Limb (tissue), 2 donors: Measurements from ENCODE around the gene GBGT1.

Experiments used
- DNase-seq, 2 donors: peaks; one replicate each; pipeline ENCODE4 v3.0.0-alpha.2; 2016; ENCODE audit errors: extremely low spot score in 2 of 2

The GBGT1 gene

GRCh38 chr9:133165452-133165730, 1.7 kb upstream of the GBGT1 start:
- DNase-seq: no peak

DNA sequence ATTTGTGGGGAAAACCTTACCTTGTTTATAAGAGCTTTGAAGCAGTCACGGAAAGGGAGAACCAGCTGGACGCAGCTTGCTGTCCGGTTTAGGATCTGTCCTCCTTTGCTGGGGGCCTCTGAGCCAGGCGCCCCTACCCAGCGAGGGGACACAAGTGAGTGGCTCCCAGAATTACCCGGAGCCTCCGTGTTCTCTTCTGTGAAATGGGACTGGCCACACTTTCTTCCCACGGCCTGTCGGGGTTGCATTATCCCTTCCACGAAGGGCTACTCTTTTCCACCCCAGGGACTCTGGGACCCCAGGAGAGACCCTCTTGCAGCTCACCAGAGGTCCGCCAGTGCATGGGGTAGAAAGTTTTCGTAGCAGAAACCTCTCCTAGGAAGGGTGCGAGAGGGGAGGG, 477 bp upstream of the GBGT1 start:
- DNase-seq: no peak

DNA sequence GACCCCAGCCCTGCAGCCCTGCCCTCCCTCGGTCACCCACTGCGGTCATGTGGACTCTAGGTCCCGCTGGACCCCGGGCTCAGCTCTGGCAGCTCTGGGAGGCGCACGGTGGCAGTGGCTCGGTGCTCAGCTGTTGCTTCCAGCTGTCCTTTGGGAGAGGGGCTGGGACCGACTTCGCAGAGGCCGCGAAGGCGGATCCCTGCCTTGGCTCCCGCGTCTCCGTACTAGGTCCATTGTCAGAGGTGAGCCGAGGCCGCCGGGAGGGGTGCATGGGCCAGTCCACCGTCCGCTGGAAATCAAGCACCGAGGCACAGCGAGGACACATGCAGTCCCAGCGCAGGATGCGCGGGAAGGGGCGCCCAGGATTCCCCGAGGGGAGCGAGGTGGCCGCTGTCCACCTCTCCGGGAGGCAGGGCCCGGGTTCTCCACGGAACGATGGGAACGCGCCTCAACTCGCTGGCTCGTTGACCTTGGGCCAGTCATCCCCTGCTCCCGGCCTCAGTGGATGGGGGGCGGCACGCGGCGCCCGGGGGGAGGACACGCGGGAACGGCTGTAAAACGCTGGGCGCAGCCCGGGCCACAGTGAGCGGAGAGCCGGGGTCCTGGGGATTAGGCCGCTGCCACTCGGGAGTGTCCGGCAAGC, 732 bp downstream of the GBGT1 start:
- DNase-seq: no peak

DNA sequence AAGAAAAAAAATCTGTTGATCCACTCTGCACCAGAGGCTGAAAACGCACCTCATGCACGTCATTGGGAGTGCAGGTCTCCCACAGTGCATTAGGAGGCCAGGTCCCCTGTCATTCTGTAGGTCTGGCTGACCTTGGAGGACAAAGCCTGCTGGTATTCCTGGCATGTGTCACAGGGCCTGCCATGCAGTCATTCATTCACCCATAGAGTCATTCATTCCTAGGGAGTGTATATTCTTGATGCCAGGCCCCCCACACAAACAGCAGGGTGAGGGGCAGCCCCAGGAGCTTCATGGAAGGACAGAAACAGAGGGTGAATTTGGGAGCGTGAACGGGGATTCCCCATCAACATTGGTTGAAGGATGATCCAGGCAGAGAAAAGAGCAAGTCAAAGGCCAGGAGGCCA, 2.2 kb downstream of the GBGT1 start:
- DNase-seq: no peak

GRCh38 chr9:133160742-133161546, 2.8 kb downstream of the GBGT1 start:
- DNase-seq: peak in 1 of 2 donors; percentile 36

DNA sequence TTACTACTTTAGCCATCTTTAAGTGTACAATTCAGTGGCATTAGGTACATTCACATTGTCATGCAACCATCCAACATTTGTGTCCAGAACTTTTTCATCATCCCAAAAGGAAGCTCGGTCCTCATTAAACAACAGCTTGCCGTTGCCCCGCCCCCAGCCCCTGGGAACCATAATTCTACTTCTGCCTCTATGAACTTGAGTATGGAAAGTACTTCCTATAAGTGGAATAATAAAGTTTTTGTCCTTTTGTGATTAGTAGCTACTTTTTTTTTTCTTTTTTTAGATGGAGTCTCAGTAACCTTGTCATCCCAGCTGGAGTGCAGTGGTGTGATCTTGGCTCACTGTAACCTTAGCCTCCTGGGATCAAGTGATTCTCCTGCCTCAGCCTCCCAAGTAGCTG, 5.0 kb downstream of the GBGT1 start:
- no peak for DNase-seq

DNA sequence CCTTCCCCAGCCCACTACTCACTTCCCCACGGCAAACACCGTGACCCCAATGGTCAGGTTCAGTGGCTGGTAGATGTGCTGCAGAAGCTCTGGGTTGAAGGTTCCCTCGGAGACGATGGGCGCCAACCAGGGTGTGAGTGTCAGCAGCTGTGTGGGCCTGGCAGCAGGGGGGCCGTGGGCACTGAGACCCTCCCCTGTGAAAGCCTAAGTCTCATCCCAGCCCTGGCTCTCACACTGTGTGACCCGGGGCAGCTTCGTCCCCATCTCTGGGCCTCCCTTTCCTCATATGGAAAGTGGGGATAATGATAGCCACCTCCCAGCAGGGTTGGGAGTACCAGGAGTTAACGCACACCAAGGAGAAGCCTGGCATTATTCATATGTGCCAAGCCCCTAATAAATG, 8.6 kb downstream of the GBGT1 start:
- no peak for DNase-seq

DNA sequence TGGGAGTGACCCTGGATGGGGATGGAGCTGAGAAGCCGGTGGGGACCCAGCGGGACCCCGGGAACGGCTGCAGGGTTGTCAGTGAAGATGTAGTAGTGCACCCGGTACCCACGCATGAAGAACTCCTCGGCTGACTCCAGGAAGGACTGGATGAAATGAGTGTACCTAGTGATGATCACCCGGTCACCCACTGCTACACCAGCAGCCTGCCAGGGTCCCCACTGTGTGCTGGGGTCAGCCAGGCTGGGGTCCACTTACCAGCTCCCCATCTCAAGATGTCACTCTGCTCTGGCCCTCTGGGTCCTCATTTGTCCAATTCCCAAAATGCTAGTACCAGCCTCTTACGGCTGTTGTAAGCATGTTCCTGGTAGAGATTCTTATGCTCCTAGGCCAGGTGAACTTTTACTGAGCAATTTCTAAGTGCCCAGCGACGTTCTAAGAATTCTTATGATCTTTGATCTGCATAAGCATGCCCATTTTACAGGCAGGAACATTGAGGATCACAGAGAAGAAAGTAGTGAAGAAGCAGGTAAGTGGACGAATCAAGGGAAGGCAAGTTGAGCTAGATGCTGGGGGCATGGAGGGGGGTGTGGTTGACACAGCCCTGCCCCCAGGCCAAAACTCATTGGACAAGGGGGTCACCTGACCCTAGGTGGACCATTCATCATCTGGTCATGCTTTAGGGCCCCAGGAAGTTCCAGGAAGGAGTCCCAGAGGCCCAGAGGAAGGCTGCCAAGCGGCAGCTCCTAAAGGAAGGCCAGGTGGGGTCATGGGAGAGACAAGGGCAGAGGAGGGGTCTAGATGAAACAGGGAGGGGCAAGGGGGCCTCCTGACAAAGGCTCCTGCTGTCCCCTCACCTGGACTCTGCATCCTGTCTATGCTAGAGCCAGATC, 9.4 kb downstream of the GBGT1 start:
- no peak for DNase-seq

DNA sequence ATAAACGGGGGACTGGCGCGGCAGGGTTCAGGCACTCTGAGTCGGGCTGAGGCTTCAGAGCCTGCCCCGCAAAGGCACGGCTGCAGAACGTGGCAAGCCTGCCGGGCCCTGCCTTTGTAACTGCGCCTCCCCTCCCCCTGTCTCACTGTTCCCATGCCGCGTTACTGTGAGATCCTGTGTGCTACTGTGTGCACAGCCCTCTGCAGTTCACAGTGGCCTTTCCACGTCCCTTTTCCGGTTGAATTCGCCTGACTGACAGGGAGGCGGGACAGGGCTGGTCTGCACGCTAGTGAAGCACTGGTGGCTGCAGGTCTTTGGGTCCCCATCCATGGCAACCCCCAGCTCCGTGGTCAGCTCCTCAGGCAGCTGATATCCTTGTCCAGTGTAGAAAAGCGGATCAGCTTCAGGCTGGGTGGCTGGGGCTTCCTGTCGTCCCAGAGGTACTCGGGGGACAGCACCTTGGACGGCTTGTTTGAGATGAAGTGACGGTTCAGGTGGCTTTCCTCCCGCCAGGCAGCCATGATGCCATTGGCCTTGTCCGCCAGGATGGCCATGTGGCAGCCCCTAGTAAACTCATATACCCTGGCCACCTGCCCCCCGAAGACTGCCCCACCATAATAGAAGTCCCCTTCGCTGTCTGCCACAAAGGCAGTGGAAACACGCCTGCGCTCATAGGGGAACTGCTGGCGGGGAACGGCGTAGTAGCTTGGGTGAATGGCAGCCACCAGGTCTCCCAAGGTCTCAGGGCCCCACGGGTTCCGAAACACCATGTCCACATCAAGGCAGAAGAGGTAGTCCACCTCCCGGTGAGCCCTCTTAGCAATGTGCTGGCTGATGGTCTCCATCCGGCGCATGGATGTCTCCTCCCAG, 10.3 kb downstream of the GBGT1 start:
- DNase-seq: no peak

- no peak for DNase-seq
Measured at GRCh38 chr9:133151601-133152525, 11.9 kb downstream of the GBGT1 start.

DNA sequence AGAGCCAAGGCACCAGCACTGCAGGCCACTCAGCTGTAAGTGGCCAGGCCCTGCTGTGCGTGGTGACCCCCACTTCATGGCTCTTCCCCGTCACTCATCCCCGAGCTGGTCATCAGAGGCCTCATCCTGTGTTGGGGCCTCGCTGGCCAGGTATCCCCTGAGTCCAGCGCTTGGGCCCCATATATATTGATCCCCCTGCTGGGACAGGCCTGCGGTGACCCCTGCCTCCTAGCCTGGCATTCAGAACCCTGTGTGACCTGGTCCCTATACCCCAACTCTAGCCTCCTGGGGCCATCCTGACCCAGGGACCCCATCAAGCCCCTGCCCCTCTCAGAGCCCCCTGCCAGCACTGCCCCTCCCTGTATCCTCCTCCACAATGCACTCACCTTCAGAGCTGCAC, 12.7 kb downstream of the GBGT1 start:
- no peak for DNase-seq

DNA sequence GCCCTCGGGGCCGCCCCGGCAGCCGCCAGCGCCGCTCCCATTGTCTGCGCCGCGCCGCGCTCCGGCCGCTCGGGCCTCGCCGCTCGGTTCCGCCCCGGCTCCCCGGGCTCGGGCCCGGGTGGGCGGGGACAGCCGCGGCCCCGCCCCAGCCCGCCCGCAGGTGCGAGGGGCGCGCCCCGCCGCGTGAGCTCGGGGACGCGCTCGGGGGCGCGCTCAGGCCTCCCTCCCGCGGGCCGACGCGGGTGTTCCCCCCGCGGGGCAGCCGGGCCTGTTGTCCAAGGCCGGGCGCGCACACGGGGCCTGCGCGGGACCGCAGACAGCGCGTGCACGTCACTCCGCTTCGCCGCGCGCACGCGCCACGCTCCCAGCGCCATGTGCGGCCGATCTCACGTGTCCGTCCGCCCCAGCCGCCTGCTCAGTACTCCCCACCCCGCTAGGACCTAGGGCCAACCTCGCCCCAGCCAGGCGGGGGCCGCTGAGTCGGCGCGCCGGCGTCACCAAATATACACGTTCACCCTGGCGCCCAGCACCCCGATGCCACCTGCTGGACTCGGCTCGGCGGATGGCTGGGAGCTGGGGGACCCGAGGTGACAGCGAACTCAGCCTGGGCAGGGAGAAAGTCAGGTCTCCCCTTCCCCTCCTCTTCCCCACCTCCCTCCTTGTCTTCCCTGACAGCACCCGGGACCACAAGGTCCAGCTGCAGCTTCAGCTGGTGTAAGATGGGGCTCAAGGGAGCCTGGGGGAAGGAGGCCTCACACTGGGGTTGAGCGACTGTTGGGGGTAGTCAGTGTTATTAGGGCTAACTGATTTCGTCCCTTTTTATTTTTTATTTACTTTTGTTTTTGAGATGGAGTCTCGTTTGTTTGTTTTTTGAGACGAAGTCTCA, 14.3 kb downstream of the GBGT1 start:
- DNase-seq: peak; percentile 80 to 90

DNA sequence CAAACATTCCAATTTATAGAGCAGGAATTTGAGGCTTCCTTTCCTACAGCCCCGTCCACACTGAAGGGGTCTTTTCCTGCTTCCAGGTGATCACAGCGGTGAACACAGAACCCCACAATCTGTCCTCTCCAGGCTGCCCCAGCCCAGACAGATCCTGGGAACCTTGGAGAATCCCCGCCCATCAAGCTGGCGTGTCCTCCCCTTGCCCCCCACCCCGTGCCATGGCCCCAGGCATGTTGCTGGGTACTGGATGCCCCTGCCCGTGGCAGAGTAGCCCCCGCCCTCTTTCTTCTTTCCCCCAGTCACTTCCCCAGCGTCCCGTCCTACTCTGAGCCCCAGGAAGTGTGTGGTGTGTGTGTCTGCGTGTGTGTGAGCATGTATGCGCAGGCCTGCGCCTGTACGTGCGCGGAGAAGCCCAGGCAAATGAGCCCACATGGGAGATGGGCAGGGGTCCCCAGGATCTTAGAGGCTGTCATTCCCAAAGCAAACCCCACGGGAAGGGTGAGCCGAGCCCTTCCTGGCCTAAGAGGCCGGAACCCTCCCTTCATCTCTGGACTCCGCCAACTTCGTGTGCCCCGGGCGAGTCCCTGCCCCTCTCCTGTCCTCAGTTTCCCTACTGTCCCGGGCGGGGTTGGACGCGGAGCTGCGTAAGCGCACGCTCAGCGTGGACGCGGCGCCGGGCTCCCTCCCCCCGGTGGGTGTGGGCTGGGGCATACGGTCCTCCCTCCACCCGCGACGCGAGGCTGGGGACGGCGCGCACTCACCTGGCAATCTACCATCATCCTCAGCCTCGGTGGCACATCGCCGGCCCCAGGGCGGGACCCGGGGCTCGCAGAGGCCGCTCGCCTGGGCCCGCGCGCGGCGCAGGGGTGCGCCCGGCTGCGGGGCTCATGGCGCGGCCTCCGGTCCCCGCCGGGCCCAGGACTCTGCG, 15.2 kb downstream of the GBGT1 start:
- DNase-seq: peak in 1 of 2 donors; percentile 73

- DNase-seq: peak; percentile 65 to 88
Measured at GRCh38 chr9:133147412-133148198, 16.1 kb downstream of the GBGT1 start.

- DNase-seq: no peak
Measured at GRCh38 chr9:133146746-133147411, 16.8 kb downstream of the GBGT1 start.

- DNase-seq: no peak
Measured at GRCh38 chr9:133144904-133145851, 18.5 kb downstream of the GBGT1 start.
